NCI-H2227 treated with DMSO at 0.1 percent for 48 hours (cell line): ENCODE measurements around the gene ARL15.
"Not testable (repeated sequence)": the region's sequence is repeated elsewhere in the genome, so short reads cannot be mapped to it uniquely, and the experiment has no call there.

ENCODE experiments used
- DNase-seq: peaks from one replicate; lab custom pipeline; 2025; lab: John Stamatoyannopoulos, UW

Gene ARL15

GRCh38 chr5:54093861-54094260, 216.5 kb downstream of the ARL15 start:
- no peak for DNase-seq

GRCh38 chr5:54093081-54093492, 217.3 kb downstream of the ARL15 start:
- no peak for DNase-seq

DNA sequence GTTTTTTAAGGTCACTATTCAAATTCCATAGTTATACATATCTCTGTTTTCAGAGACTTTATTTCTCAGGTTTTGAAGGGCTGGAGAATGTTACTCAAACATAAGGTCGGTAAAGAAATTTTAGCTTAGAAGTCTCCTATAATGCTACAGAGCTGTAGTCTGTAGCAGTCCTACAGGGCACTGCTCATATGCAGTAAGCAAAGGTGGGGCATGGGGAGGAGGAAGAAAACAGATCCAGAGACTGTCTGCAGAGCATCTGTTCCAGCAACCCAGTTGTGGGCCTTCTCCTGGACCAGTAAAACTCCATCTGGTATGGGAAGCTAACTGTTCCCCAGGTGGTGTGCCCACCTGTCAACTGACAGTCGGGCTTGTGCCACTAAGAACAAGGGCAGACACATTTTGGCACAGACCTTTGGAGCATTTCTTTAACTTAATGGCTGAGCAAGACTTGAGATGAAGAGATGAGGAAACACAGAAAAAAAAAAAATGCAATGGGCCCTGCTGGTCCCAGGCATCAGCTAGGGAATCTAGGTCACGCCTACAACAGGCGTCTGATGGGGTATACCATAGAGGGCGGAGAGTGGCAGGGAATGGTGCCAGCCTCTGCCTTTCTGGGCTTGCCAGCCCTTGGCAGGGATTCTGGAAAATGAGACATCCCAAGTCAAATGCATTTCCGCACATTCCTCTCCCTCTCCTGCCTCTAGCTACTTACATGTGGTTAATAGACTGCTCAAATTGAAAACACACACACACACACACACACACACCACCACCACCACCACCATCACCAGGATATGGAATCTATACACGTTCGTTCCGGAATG, 218.9 kb downstream of the ARL15 start:
- DNase-seq = no peak

DNA sequence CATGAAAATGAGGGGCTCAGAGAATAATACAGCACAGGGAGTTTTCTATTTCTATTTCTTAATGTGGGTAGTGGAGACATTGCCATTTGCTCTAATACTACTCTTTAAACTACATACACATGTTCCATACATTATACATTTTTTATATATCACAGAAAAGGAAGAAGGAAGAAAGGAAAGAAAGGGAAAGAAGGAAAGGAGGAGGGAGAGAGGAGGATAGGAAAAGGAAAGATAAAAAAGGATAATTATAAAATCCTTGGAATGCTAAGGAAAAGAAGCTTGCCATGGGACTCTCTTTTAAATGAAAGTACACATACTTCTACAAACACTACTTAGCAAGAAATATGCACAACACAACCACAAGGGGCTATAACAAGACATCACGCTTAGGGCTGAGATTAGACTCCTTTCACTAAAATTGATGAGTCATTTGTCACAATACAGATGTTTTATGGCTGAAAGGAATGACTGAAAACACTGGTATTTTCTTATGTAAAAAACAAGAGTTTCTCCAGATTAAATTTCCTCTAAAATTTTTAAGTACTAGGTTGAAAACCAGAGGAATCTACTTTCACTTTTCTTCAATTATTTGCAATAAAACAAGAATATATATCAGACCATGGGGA, 219.8 kb downstream of the ARL15 start:
- DNase-seq = no peak

- DNase-seq = no peak
Observed at GRCh38 chr5:54088081-54088480, 222.3 kb downstream of the ARL15 start.

GRCh38 chr5:54087436-54087835, 222.9 kb downstream of the ARL15 start:
- no peak for DNase-seq

DNA sequence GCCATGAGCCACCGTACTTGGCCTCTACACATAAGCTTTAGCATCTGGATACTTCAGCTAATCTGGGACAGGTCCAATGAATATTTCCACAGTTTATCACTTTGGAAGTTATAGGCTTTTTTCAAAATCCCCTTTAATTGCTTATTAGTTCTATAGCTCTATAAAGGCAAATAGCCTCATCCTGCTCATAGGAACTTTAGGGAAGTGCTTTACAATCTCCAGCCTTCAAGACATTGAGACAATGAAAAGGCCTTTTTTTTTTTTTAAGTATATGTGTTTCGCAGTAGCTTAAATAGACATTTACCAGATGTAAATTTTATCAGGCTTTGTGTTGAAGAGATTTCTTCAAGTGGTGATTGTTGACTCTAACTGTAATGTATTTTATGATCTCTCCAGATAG, 224.2 kb downstream of the ARL15 start:
- DNase-seq = no peak

DNA sequence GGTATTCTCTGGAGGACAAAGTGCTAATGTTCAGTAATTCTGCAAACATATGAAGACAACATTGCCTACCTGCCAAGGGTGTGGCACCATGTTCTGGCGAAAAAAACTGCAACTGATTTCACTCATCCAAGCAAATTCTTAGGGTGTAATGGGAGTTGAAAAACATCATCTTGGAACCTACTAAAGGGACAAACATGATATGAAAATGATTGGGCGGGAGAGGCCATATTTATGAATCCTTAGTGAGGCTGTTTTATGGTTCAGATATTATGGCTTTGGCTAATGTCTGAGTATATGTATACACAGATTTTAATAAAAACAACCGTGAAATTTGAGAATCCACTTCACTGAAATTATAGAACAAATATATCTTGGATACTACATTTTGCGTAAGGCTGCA, 225.7 kb downstream of the ARL15 start:
- no peak for DNase-seq

- DNase-seq = no peak
Observed at GRCh38 chr5:54083851-54084250, 226.5 kb downstream of the ARL15 start.

- DNase-seq = no peak
Observed at GRCh38 chr5:54083245-54083644, 227.1 kb downstream of the ARL15 start.

DNA sequence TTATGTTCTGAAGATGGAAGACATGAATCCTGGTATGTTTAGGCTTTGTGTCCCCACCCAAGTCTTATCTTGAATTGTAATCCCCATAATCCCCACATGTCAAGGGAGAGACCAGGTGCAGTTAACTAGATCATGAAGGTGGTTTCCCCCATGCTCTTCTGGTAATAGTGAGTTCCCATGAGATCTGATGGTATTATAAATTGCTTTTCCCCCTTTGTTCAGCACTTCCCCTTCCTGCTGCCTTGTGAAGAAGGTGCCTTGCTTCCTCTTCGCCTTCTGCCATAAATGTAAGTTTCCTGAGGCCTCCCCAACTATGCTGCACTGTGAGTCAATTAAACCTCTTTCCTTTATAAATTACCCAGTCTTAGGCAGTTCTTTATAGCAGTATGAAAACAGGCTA, 229.0 kb downstream of the ARL15 start:
- no peak for DNase-seq

GRCh38 chr5:54080831-54081230, 229.5 kb downstream of the ARL15 start:
- DNase-seq = no peak

DNA sequence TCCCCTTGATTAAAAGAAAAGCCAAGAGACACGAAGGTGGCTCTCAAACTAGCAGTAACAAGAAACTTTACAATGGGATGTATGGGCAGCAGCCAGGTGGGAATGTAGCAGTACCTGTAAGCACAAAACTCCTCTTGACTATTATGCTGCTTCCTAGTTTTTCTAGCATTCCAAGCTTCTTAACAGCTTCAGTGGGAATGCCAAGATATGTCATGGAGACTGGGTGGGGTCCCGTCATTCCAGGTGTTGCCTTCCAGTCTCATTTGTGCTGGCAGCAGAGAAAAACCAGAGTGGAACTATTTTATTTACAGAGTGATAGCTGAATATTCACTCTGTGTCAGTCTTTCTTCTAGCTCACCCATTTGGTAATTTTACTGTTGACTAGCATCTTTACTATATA, 236.6 kb downstream of the ARL15 start:
- DNase-seq = no peak

GRCh38 chr5:54073131-54073530, 237.2 kb downstream of the ARL15 start:
- no peak for DNase-seq

GRCh38 chr5:54066433-54066832, 243.9 kb downstream of the ARL15 start:
- no peak for DNase-seq

- DNase-seq = no peak
Observed at GRCh38 chr5:54063817-54064216, 246.6 kb downstream of the ARL15 start.

DNA sequence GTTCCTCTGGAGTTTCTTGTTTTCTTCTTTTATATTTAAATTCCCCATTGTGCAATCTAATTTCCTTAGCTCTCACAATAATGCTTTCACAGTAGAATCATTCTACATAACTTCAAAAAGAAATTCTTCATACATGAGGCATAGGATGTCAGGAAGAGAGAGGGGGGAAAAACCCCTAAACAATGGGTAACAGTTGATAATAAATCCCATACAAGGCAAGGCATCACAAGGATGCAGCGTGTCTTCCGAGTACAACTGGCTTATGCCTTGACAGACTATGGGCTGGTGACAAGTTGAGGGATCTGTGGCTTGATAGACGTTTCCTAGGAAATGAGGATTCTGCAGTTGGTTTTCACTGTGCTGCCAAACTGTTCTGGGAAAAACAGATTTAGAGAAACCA, 247.4 kb downstream of the ARL15 start:
- DNase-seq = no peak

DNA sequence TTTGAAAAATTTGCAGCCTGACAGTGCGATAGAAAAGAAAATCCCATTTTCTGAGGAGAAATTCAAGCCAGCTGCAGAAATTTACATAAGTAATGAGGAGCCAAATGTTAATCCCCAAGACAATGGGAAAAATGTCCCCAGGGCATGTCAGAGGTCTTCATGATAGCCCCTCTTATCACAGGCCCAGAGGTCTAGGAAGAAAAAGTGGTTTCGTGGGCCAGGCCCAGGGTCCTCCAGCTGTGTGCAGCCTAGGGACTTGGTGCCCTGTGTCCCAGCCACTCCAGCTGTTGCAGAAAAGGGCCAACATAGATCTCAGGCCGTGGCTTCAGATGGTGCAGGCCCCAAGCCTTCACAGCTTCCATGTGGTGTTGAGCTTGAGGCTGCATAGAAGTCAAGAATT, 249.5 kb downstream of the ARL15 start:
- DNase-seq = not testable (repeated sequence)

GRCh38 chr5:54049963-54050362, 260.4 kb downstream of the ARL15 start:
- DNase-seq = no peak

GRCh38 chr5:54049144-54049543, 261.2 kb downstream of the ARL15 start:
- no peak for DNase-seq

DNA sequence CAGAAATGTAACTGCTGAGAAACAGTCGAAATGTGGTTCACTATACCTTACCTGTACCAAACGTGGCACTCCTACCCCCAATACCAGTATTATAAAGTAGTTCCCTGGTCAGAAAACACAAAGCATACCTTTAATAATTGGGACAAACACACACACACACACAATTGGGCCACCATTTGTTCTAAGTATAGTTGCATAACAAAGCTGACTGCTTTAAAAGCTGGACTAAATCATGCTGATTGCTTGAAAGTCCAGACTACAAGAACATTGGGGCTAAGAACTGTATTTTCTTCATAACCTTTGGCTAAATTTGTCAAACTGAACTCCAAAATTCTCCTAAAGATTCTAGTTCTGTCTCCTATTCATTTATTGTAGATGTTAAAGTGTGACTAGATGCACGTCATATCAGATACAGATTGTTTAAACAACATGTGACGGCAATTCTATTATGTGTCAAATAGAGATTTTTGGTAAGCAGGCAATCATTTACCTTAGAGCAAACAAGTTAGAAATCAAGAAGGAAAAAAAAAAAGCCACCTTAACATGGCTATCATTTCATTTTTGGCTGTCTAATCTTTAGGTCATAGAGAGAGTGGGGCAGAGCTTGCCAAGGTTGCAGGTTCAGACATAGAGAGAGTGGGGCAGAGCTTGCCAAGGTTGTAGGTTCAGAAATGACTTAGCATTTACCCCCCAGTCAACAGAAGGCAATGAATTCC, 265.1 kb downstream of the ARL15 start:
- no peak for DNase-seq

DNA sequence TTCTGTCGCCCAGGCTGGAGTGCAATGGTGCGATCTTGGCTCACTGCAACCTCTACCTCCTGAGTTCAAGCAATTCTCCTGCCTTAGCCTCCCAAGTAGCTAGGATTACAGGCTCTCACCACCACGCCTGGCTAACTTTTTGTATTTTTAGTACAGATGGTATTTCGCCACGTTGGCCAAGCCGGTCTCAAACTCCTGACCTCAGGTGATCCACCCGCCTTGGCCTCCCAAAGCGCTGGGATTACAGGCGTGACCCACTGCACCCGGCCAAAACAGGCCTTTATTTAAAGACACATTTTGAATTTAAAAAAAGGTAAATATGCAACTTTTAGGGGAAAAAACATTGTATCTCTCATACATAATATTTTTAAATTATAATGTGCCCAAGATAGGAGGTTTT, 266.1 kb downstream of the ARL15 start:
- DNase-seq = not testable (repeated sequence)

DNA sequence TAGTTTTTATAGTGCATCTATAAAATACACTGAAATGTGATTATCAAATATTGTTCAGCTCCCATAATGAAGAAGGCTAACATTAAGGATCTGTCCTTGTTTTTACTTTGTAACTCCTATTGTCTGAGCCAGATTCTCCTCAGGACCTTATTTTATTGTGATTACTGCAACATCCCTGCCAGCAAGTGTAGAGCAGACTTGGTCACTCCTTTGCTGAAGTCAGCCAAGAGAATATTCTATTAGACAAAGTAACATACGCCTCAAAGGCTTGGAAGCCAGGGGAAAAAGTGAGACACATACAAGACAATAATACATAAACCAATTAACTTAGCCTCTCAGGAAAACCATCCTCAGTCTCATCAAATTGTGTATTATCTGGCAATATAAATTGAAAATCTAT, 269.6 kb downstream of the ARL15 start:
- DNase-seq = no peak
